Body of pancreas (tissue), 4 donors: ENCODE data around the gene ZMYND11. TPM values are rescaled to one million over a fixed set of nuclear protein-coding genes. Genes with fewer than 3 reads are reported as not detected.

Experiments
- ATAC-seq: fragments of 150-250 bp; one replicate; pipeline ENCODE4 v1.9.1; 2016
- DNase-seq, 4 donors: peaks; one replicate each; pipeline ENCODE4 v3.0.0-alpha.2; 2019
- H3K27ac ChIP-seq, 4 donors: fragments of 200-600 bp; sonication (generic); 1 replicate in 3 of 4; 2 replicates in 1 of 4; pipeline versions ENCODE4 v1.5.1 to v1.6.1; 2016 to 2019; ENCODE audit warnings: mild to moderate bottlenecking in 1 of 4, mixed read lengths in 1 of 4, moderate library complexity in 1 of 4
- H3K27me3 ChIP-seq, 2 donors: fragments of 200-600 bp; sonication (generic); one replicate each; pipeline ENCODE4 v1.6.0; 2016; ENCODE audit warnings: mild to moderate bottlenecking in 1 of 2
- H3K36me3 ChIP-seq, 2 donors: fragments of 200-600 bp; sonication (generic); replicated peaks in 1 of 2; 2 replicates each; pipeline ENCODE4 v1.5.1; 2016; ENCODE audit warnings: low read depth in 2 of 2; ENCODE audit not compliant: insufficient read depth in 1 of 2
- H3K4me1 ChIP-seq: fragments of 200-600 bp; sonication (generic); one replicate; pipeline ENCODE4 v1.6.0; 2016
- H3K4me3 ChIP-seq, 2 donors: fragments of 200-600 bp; sonication (generic); 1 replicate in 1 of 2; 2 replicates in 1 of 2; pipeline ENCODE4 v1.5.1; 2016 to 2019
- H3K9me3 ChIP-seq, 3 donors: fragments of 200-600 bp; sonication (generic); 1 replicate in 2 of 3; 2 replicates in 1 of 3; pipeline ENCODE4 v1.5.1; 2016
- POLR2A ChIP-seq, 3 donors: fragments of 450-650 bp; IDR thresholded peaks; one replicate each; pipeline ENCODE4 v1.6.1; 2016; ENCODE audit warnings: antibody characterized with exemption in 3 of 3, mild to moderate bottlenecking in 2 of 3
- WGBS, 2 donors: methylation state at CpG; one replicate each; pipeline ENCODE4 v1.1.5; 2017; 5-methylcytosine and 5-hydroxymethylcytosine counted together
- intact Hi-C: fragments of 100-400 bp; cut with DNase I; formaldehyde crosslinking; loops from one replicate; pipeline ENCODE4 v1.15.1; 2023
- total RNA-seq, 2 donors: library from RNA; depleted of rRNA; stranded (reverse); fragments of >200 nt; gene quantifications; one replicate each; pipeline ENCODE4 v1.1.0, GENCODE V29; 2016
- TF ChIP-seq, protein P1 (sequence below), 7 experiments: fragments of 450-650 bp in 4 of 7; fragments of 200-600 bp in 3 of 7; sonication (generic) in 3 of 7; IDR thresholded peaks; one replicate each; pipeline ENCODE4 v1.5.1; 2016 to 2019; ENCODE audit warnings: antibody characterized with exemption in 7 of 7

The ZMYND11 gene
- total RNA-seq, 2 donors from 2014 or later, result 37.6 to 43.8 TPM

- Histone ChIP-seq H3K9me3 (no peaks in the 10 kb centered on the region), H3K27me3 (no peaks in the 10 kb centered on the region), H3K4me3 (no peak overlapping the region), H3K4me1 (no peaks in the 10 kb centered on the region), H3K27ac (no peak overlapping the region), H3K36me3 (no peaks in the 10 kb centered on the region)
- DNase-seq (no peak), ATAC-seq (no peak)
- 84 to 87% methylated on average over 6 of the region's 6 CpGs for WGBS, 2 donors
- TF ChIP-seq, protein P1, sequence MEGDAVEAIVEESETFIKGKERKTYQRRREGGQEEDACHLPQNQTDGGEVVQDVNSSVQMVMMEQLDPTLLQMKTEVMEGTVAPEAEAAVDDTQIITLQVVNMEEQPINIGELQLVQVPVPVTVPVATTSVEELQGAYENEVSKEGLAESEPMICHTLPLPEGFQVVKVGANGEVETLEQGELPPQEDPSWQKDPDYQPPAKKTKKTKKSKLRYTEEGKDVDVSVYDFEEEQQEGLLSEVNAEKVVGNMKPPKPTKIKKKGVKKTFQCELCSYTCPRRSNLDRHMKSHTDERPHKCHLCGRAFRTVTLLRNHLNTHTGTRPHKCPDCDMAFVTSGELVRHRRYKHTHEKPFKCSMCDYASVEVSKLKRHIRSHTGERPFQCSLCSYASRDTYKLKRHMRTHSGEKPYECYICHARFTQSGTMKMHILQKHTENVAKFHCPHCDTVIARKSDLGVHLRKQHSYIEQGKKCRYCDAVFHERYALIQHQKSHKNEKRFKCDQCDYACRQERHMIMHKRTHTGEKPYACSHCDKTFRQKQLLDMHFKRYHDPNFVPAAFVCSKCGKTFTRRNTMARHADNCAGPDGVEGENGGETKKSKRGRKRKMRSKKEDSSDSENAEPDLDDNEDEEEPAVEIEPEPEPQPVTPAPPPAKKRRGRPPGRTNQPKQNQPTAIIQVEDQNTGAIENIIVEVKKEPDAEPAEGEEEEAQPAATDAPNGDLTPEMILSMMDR (IDR thresholded peaks at IDR 0.05), result no peak
- no peak for TF ChIP-seq POLR2A (IDR thresholded peaks at IDR 0.05)
- intact Hi-C loops, result no loop called here
Measured at GRCh38 chr10:228366-228765, 93.1 kb downstream of the ZMYND11 start.

- no peaks in the 10 kb centered on the region for H3K36me3 ChIP-seq
- no peak for ATAC-seq
- TF ChIP-seq, protein P1 (IDR thresholded peaks at IDR 0.05), result peak in 6 of 7 experiments; percentile 29 to 43 (median 34)
- no peak for TF ChIP-seq POLR2A (IDR thresholded peaks at IDR 0.05)
- H3K4me3 ChIP-seq, result no peak overlapping the region
- H3K4me1 ChIP-seq, result no peaks in the 10 kb centered on the region
- no peak for DNase-seq
- no peak overlapping the region for H3K27ac ChIP-seq
- no peaks in the 10 kb centered on the region for H3K27me3 ChIP-seq
- intact Hi-C loops, result no loop called here
- 75 to 78% methylated on average over 9 of the region's 9 CpGs for WGBS, 2 donors
- no peaks in the 10 kb centered on the region for H3K9me3 ChIP-seq
Measured at GRCh38 chr10:230758-231157, 95.5 kb downstream of the ZMYND11 start.

- Histone ChIP-seq H3K9me3 (no peaks in the 10 kb centered on the region), H3K36me3 (no peaks in the 10 kb centered on the region), H3K27ac (no peak overlapping the region), H3K4me1 (no peaks in the 10 kb centered on the region), H3K27me3 (no peaks in the 10 kb centered on the region), H3K4me3 (no peak overlapping the region)
- WGBS, 2 donors, result 98% methylated on average over 3 of the region's 3 CpGs
- ATAC-seq (no peak), DNase-seq (no peak)
- intact Hi-C loops, result no loop called here
- TF ChIP-seq, protein P1 (IDR thresholded peaks at IDR 0.05), result no peak
- TF ChIP-seq POLR2A (IDR thresholded peaks at IDR 0.05), result no peak
Measured at GRCh38 chr10:232061-232460, 96.8 kb downstream of the ZMYND11 start.

GRCh38 chr10:232878-233277, 97.6 kb downstream of the ZMYND11 start:
- Histone ChIP-seq H3K9me3 (no peaks in the 10 kb centered on the region), H3K4me1 (no peaks in the 10 kb centered on the region), H3K36me3 (no peaks in the 10 kb centered on the region), H3K27ac (no peak overlapping the region), H3K27me3 (no peaks in the 10 kb centered on the region), H3K4me3 (no peak overlapping the region)
- WGBS, 2 donors, result 94 to 96% methylated on average over 11 of the region's 11 CpGs
- DNase-seq (no peak), ATAC-seq (no peak)
- TF ChIP-seq, protein P1 (IDR thresholded peaks at IDR 0.05), result no peak
- TF ChIP-seq POLR2A (IDR thresholded peaks at IDR 0.05), result no peak
- intact Hi-C loops, result no loop called here

DNA sequence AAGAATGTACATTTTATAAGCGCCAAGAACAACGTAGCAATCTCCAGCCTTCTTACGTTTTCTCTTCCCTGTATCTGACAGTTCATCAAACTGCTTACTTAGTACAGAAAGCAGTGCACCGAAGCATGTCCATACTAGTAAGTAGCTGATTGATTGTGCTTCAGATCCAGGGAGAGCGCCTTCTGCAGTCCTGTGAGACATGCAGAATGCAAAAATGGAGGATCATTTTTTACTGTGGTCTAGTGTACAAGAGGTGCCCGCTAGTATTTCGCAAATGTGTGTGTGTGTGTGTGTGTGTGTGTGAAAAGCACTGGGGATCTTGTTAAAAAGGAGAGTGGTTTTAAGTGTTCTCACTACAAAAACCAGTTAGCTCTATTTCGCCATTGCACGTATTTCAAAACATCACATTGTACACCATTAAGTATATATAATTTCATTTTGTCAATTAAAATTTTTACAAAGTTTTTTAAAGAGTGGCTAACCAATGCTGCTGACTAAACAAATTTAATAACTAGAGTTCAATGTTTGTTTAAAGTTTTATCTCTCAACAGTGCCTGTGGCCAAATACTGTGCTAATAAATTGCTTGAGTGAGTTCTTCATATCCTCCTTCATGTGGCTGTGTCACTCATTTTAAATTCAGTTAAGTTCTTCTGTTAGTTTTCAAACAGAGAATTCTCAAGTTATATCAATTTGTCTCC, 99.6 kb downstream of the ZMYND11 start:
- H3K9me3 ChIP-seq, result no peaks in the 10 kb centered on the region
- WGBS, 2 donors, result 77 to 81% methylated on average over 9 of the region's 9 CpGs
- no peaks in the 10 kb centered on the region for H3K4me1 ChIP-seq
- TF ChIP-seq POLR2A (IDR thresholded peaks at IDR 0.05), result no peak
- TF ChIP-seq, protein P1 (IDR thresholded peaks at IDR 0.05), result no peak
- no peak for DNase-seq
- ATAC-seq, result no peak
- no peaks in the 10 kb centered on the region for H3K27me3 ChIP-seq
- no peaks in the 10 kb centered on the region for H3K36me3 ChIP-seq
- H3K4me3 ChIP-seq, result no peak overlapping the region
- intact Hi-C loops, result no loop called here
- H3K27ac ChIP-seq, result no peak overlapping the region
